GM10847 (cell line): ENCODE data around the gene TOX2.

Source experiments
- POLR2A ChIP-seq: IDR thresholded peaks from 2 replicates; pipeline ENCODE4 v1.6.1; 2011; ENCODE audit not compliant: insufficient read length; ENCODE audit errors: extremely low read depth

Gene TOX2

GRCh38 chr20:43985608-43986316 lies 71.1 kb downstream of the TOX2 start:
- TF ChIP-seq POLR2A, result no peak

GRCh38 chr20:43987018-43987417 lies 72.4 kb downstream of the TOX2 start:
- no peak for TF ChIP-seq POLR2A

GRCh38 chr20:43987531-43987930 lies 72.9 kb downstream of the TOX2 start:
- no peak for TF ChIP-seq POLR2A

DNA sequence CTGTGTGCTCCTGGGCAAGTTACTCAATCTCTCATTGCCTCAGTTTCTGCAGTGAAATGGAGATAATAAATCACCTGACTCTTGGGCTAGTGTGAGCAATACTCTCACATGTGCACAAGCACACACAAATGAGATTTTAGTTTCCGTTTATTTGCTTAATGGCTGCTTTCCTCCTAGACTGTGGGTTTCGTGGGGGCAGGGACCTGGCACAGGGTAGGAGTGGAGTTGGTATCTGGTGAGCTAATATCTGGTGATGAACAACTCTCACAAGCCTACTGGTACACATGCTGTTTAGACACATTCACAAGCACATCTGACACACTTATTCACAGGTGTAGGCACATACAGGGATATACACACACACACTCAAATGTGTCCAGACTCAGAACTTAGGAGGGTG lies 73.8 kb downstream of the TOX2 start:
- TF ChIP-seq POLR2A, result no peak

DNA sequence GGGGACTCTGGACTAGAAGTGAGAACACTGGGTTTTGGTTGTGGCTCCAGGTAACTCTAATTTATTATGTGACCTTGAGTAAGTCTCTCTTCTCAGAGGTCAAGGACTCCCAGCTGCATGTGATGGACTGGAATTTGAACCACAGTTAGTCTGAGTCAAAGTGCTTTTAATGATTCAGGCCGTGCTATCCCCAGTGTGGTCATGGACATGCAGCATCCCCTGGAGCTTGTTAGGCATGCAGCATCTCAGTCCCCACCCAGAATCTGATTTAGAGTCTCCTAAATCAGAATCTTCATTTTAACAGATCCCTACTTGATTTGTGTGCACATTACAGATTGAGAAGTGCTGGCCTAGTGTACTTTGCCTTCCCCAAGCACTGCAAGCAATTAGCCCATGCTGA lies 74.2 kb downstream of the TOX2 start:
- no peak for TF ChIP-seq POLR2A

DNA sequence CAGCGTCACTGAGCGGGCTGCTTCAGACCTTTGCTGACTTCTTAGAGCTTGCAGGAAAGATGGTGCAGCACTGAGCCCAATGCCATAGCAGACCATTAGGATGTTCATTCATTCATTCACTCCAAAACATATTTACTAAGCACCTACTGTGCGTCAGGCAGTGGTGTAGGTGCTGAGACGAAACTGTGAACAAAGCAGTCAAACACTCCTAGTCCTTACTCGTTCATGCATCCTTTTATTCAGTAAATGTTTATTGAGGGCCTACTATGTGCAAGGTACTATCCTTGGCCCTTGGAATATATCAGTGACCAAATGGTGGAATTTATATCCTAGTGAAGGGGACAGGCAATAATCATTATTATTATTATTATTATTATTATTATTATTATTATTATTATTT lies 76.6 kb downstream of the TOX2 start:
- no peak for TF ChIP-seq POLR2A

DNA sequence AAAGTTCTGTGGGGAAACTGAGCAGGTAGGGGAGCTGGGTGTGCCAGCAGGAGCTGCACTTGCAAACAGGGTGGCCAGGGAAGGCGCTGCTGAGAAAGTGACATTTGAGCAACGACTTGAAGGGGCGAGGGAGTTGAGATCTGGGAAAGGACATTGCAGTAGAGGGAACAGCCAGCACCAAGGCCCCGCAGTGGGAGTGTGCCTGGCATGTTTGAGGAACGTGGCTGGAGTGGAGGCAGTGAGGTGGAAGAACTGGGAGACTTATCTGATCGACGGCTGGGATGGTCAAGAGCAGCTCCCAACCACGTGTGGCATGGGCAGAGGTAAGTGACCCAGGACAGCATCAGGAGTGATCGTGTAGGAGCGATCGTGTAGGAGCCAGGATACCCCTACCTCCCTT lies 77.3 kb downstream of the TOX2 start:
- TF ChIP-seq POLR2A, result no peak

GRCh38 chr20:43992885-43993284 lies 78.2 kb downstream of the TOX2 start:
- TF ChIP-seq POLR2A, result no peak

GRCh38 chr20:43993560-43993959 lies 78.9 kb downstream of the TOX2 start:
- TF ChIP-seq POLR2A, result no peak

GRCh38 chr20:43994486-43995100 lies 79.9 kb downstream of the TOX2 start:
- TF ChIP-seq POLR2A, result no peak

- no peak for TF ChIP-seq POLR2A
Observed at GRCh38 chr20:43995645-43996044, 81.0 kb downstream of the TOX2 start.

DNA sequence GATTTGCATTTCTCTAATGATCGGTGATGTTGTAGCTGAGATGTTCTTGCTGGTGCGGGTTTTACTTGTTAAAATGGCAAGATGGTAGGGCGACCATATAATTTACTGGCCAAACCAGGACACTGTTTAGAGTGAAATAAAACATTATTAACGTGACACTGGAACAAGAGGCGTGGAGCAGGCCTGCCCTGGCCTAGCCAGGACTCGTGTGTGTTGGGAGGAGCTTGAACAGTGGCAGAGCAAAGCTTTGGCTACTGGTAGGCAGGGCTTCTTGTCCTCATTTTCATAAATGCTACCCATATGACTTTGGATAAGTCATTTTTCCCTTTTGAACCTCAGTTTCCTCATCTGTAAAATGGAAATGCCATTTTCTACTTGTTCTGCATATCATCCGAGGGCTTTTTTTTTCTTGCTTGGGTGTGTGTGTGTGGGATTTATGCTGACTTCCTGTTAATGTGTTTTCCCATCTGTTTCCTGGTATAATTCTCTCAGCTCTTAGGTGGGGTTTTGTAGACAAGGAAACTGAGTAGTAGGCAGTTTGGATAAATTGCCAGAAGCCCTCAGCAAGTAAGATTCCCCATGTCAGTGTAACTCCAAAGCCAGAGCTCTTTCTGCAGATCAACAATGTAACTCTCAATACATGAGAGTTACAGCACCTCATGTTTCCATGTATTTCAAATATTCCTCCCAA lies 81.7 kb downstream of the TOX2 start:
- TF ChIP-seq POLR2A, result no peak

DNA sequence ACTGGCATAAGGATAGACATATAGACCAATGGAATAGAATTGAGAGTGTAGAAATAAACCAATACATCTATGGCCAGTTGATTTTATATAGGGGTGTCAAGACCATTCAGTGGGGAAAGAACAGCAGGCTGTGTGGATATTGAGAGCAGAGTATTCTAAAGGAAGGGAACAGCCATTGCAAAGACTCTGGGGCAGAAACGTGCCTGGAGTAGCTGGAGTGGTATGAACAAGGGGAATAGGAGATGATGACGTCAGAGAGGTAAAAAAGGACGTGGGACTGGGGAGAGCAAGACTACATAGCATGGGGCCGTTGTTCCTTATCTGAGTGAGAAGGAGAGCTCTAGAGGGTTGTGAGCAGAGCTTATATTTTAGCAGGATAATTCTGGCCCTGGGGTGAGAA lies 85.2 kb downstream of the TOX2 start:
- TF ChIP-seq POLR2A, result no peak

DNA sequence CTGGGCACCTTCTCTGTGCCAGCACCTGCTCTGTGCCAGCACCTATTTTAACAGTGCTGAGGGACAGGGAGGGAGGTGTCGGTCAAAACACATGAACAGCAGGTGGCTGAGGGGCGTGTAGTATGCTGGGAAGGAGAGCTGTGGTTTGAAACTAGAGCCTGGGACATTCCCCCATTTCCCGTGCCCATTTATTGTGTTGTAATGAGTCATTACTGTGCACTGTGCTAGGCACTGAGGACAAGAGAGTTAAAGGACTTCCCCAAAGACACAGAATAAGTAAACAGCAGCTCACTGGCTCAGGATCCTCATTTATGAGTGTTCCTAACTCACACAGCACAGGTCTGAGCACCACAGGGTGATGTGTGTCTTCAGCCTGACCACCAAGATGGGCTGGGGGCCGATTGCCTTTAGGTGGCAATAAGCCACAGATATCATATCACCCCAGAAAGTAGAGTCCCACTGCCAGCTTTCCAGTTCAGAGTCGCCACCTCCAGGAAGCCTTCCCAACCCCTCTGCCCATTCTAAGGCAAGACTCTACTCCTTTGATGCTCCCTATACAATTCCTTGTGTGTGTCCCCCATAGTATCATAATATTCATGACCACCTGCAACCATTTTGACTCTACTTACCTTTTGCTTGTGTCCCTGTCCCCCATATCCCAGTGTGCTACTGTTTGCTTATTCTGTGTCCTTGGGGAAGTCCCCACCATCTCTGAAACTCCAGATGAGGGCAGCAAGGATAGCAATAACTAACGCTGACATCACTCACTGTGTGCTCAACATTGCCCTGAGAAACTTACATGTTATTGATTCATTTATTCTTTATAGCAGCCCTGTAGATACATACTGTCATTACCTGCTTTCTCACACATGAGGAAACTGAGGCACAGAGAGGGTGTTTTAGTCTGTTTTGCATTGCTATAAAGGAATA lies 87.3 kb downstream of the TOX2 start:
- TF ChIP-seq POLR2A, result no peak

DNA sequence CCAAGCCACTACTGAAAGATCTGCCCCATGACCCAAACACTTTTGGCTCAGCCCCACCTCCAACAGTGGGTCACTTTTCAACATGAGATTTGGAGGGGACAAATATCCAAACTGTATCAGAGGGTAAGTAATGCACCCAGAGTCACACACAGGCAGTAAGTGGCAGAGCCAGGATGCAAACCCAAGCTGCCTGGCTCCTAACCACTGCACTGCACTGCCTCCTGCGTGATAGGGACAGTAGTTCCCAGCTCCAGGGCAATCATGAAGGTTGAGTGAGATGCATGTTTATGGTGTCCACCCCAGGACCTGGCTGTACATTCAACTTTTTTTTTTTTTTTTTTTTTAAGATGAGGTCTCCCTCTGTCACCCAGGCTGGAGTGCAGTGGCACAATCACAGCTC lies 88.2 kb downstream of the TOX2 start:
- no peak for TF ChIP-seq POLR2A

DNA sequence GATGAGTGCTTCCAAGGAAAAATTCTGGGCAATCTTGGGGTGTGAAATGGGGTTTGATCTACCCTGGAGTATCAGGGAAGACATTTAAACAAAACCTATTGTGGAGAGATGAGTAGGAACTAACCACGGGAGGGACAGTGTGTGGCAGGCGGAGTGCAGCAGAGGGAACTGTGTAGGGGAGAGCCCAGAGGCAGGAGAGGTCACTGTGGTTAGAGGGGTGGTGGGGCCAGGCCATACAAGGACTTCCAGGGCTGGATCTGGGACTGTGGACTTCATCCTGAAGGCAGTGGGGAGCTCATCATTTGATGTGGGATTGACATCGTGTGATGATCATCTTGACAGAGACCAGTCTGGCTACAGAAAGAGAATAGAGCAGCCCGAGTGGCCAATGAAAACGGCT lies 89.0 kb downstream of the TOX2 start:
- no peak for TF ChIP-seq POLR2A

DNA sequence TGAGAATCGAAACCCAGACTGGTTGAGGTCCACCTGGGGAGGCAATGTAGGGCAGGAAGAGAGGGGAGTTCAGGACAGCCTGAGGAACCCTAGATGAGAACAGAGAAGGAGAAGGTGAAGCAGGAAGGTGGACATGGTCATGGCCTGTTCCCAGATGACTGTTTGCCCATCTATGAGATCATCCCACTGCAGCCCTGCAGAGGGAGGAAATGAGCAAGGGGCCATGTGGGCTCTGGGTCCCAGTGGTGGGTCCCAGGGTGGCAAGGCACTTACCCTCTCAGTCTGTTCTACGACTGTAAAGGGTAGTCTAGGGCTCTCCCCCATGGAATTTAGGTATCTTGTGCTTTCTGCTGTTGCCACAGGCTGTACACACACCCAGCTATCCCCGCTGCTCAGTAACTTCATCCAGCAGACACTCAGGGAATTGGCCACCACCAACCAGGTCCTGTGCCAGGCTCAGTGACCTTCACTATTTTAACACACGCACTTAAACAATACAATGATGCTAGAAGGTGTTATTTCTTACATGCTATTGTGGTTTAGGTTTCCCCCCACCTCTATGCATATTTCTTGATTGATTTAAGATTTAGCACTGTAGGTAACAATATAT lies 89.8 kb downstream of the TOX2 start:
- TF ChIP-seq POLR2A, result no peak
